T-helper 17 cell (primary cell): ENCODE results near the gene RPS17. TPM values are rescaled to one million over a fixed set of nuclear protein-coding genes. Genes with fewer than 3 reads are reported as not detected.
"Not testable (repeated sequence)": the region's sequence is repeated elsewhere in the genome, so short reads cannot be mapped to it uniquely, and the experiment has no call there.

Experiments used
- ATAC-seq: fragments of 150-1000 bp; cut with Tn5 transposase; 2 replicates; pipeline ENCODE4 v1.10.0; 2021; ENCODE audit warnings: mild to moderate bottlenecking, moderate library complexity
- DNase-seq, 3 donors: peaks; one replicate each; pipeline versions ENCODE4 v3.0.0 to v3.0.0-alpha.2; 2020 to 2021
- H3K9me3 ChIP-seq: one replicate; pipeline ENCODE4 v1.7.0; 2013; ENCODE audit warnings: low read length, mild to moderate bottlenecking; ENCODE audit not compliant: control insufficient read depth, poor library complexity, severe bottlenecking
- H3K27ac Mint-ChIP-seq: one replicate; pipeline ENCODE4 v1.8.0; 2022; ENCODE audit warnings: mild to moderate bottlenecking, moderate library complexity, mixed read lengths
- H3K27me3 Mint-ChIP-seq: one replicate; pipeline ENCODE4 v1.8.0; 2022; ENCODE audit warnings: mixed read lengths
- H3K36me3 Mint-ChIP-seq: one replicate; pipeline ENCODE4 v1.8.0; 2022; ENCODE audit warnings: low read depth, mixed read lengths
- H3K4me1 Mint-ChIP-seq: one replicate; pipeline ENCODE4 v1.8.0; 2022; ENCODE audit warnings: mild to moderate bottlenecking, mixed read lengths
- H3K4me3 Mint-ChIP-seq: one replicate; pipeline ENCODE4 v1.8.0; 2022; ENCODE audit warnings: mild to moderate bottlenecking, moderate library complexity, mixed read lengths
- total RNA-seq, 4 donors: library from RNA in 2 of 4; stranded (reverse) in 2 of 4; gene quantifications; one replicate each; pipeline ENCODE4 v1.2.3 and lab custom pipeline; 2022 to 2026

The RPS17 gene
- total RNA-seq, 2 donors from 2014 or later: 2,730 to 2,799 TPM

DNA sequence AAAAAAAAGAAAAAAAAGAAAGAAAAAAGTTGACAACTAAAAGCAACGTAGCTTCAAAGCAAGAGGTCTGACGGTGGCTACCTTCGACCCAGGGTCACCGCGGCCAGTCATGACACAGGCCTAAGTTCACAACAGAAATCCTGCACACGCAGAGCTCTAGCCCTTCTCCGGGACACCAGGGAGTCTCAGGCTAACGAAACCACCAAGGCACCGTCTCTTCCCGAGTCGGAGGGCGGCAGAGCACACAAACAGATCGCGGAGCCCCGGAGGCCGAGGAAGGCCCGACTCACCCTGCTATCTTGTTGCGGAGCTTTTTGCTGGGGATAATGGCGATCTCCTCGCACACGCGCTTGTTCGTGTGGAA lies 584 bp downstream of the RPS17 start:
- no peaks in the 10 kb centered on the region for H3K9me3 ChIP-seq
- Mint-ChIP-seq H3K27ac (peak overlapping the region; percentile 95), H3K4me3 (peak overlapping the region; percentile 94), H3K27me3 (no peaks in the 10 kb centered on the region), H3K36me3 (peaks cover 14% of the 10 kb centered on the region), H3K4me1 (peaks cover 26% of the 10 kb centered on the region)
- ATAC-seq (peak; percentile 6), DNase-seq (no peak)

DNA sequence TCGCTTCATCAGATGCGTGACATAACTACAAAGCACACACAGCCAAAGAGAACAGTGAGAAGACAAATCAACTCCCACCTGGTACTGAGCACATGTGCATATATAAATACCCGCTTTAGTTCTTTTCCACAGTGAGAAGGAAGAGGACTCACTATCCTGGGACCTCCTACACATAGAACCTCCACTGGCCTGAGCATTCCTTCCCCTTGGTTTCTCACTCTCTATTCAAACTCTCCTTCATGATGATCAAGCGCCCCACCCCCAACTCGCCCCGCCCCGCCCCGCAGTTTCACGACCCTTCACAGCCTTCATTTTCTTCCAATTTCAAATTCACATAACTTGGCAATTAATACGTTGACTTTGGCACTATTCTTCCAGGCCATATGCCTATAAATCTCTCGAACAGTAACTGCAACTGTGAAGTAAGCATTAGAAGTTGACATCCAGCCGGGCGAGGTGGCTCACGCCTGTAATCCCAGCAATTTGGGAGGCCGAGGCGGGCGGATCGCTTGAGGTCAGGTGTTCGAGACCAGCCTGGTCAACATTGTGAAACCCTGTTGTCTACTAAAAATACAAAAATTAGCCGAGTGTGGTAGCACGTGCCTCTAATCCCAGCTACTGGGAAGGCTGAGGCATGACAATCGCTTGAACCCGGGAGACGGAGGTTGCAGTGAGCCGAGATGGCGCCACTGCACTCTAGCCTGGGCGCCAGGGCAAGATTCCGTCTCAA lies 1.1 kb downstream of the RPS17 start:
- peaks cover 26% of the 10 kb centered on the region for H3K4me1 Mint-ChIP-seq
- peaks cover 14% of the 10 kb centered on the region for H3K36me3 Mint-ChIP-seq
- no peak for DNase-seq

DNA sequence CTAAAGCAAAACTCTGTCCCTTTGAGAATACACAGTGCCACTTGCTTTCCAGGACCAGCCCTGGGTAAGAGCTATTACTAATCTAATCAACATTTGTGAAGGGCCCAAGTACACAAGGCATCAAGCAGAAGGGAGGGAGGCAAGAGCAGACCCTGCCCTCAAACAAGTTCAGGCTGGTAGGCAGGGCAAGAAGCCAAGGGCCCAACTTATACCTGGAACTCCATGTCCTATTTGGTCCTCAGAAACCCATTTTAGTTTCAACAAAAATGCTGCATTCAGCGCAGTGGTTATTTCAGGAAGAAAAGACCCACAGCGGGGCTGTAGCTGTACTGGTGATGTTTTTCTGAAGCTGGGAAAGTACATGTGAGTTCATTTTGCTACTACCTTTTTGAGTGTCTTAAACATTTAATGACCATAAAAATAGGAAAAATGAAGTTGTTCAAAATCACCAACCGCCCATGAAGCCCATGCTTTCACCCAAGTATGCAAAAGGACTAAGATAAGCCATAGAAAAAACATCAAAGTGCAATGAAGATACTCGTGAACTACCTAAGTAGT lies 2.8 kb downstream of the RPS17 start:
- H3K4me3 Mint-ChIP-seq: peak overlapping the region; percentile 31
- H3K27ac Mint-ChIP-seq: peak overlapping the region; percentile 68
- DNase-seq (no peak), ATAC-seq (no peak)
- H3K9me3 ChIP-seq: no peaks in the 10 kb centered on the region
- H3K36me3 Mint-ChIP-seq: peaks cover 14% of the 10 kb centered on the region
- peaks cover 24% of the 10 kb centered on the region for H3K4me1 Mint-ChIP-seq
- no peaks in the 10 kb centered on the region for H3K27me3 Mint-ChIP-seq

More for the DNA sequence above, 1.1 kb downstream of the RPS17 start:
- ATAC-seq: no peak
- no peaks in the 10 kb centered on the region for H3K9me3 ChIP-seq
- H3K27ac Mint-ChIP-seq: peak overlapping the region; percentile 95
- H3K27me3 Mint-ChIP-seq: no peaks in the 10 kb centered on the region
- peak overlapping the region; percentile 94 for H3K4me3 Mint-ChIP-seq

DNA sequence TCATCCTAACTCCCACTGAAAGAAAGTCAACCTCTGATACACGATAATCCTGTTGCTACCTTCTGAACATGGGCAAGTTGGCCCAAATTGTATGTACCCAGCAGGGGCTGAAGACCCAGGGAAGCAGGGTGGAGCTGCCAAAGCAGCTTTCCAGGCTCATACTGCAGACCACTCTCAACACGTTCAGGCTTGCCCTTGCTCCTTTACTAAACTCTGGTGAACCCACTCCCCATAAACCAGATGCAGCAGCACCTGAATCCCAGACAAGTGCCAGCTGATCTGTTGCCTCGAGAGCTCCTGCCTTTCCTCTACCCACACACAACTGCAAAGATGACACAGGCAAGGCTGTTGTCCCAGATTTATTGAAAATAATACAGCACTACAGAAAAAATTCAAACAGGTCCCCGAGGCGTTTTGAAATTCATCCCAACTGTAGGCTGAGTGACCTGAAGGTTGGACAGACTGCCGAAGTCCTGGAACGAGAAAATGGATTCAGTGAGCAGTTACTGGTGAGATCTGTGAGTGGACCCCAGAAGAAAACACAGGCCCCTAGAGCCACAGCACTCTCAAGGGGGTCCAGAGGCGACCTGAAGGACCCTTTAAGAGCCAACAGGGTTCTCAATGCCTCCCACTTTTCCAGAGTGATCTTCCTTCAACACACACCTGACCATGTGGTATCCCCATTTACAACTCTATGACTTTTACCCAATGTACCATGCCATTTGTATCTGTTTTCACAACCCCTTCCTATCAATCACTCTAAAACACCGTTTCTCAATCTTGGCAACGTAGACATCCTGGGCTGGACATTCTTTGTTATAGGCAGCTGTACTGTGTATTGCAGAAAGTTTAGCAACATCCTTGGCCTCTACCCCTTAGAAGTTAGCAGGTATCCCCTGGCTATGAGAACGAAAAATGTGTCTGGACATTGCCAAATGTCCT lies 3.6 kb downstream of the RPS17 start:
- Mint-ChIP-seq H3K27me3 (no peaks in the 10 kb centered on the region), H3K27ac (peak overlapping the region; percentile 68), H3K4me1 (peaks cover 24% of the 10 kb centered on the region), H3K4me3 (peak overlapping the region; percentile 31), H3K36me3 (peaks cover 14% of the 10 kb centered on the region)
- ATAC-seq (no peak), DNase-seq (no peak)
- H3K9me3 ChIP-seq: no peaks in the 10 kb centered on the region

DNA sequence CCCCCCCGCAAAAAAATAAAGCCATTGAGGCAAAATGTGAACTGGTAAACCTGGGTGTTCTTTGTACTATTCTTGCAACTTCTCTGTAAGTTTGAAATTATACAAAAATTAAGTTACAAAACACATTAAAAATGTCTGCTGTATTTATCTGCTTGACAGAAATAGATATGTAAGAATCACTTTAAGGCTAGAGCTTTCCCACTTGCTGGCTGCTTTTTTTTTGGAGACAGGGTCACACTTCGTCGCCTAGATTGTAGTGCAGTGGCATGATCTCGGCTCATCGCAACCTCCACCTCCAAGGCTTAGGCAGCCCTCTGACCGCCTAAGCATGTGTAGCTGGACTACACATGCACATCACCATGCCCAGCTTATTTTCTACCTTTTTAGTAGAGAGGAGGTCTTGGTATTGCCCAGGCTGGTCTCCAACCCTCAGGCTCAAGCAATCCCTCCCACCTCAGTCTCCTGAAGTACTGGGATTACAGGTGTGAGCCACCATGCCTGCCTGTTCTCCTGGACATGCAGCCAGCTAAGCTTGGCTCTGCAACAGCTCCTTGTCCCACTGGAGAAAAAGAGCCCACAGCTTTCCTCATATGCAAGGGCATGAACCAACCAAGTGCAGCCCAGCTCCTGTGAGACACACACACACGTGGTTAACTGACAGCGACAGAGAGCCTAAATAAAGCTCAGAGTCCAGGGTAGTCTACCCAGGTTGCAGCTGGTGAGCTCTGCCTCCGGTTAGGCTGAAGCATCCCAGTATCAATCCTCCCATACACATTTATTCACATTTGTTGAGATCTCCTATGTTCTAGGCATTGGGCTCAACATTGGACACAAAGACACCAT lies 4.5 kb downstream of the RPS17 start:
- no peak for ATAC-seq

DNA sequence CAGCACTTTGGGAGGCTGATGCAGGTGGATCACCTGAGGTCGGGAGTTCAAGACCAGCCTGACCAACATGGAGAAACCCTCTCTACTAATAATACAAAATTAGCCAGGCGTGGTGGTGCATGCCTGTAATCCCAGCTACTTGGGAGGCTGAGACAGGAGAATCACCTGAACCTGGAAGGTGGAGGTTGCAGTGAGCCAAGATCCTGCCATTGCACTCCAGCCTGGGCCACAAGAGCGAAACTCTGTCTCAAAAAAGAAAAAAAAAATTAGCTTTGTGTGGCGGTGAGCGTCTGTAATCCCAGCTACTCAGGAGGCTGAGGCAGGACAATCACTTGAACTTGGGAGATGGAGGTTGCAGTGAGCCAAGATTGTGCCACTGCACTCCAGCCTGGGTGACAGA lies 5.1 kb downstream of the RPS17 start:
- H3K9me3 ChIP-seq, H3K4me3 Mint-ChIP-seq, ATAC-seq, DNase-seq, H3K27ac Mint-ChIP-seq, H3K27me3 Mint-ChIP-seq: not testable (repeated sequence)
- Mint-ChIP-seq H3K36me3 (peaks cover 14% of the 10 kb centered on the region), H3K4me1 (peaks cover 27% of the 10 kb centered on the region)

More for the DNA sequence above, 4.5 kb downstream of the RPS17 start:
- Mint-ChIP-seq H3K27me3 (no peaks in the 10 kb centered on the region), H3K4me3 (no peak overlapping the region), H3K27ac (peak overlapping the region; percentile 68), H3K36me3 (peaks cover 14% of the 10 kb centered on the region), H3K4me1 (peaks cover 24% of the 10 kb centered on the region)
- H3K9me3 ChIP-seq: no peaks in the 10 kb centered on the region
- no peak for DNase-seq

DNA sequence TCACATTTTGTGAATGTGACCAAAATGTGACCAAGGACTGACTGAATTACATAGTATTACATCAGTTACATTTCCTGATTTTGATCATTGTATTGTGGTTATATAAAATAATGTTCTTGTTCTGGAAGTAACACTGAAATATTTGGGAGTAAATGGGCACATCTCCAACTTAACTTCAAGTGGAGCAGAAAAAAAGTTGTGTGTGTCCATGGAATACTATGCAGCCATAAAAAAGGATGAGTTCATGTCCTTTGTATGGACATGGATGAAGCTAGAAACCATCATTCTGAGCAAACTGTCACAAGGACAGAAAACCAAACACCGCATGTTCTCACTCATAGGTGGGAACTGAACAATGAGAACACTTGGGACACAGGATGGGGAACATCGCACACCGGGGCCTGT lies 5.8 kb downstream of the RPS17 start:
- not testable (repeated sequence) for DNase-seq, H3K9me3 ChIP-seq, ATAC-seq, H3K4me3 Mint-ChIP-seq, H3K27me3 Mint-ChIP-seq
- H3K27ac Mint-ChIP-seq: peak overlapping the region; percentile 2
- peaks cover 14% of the 10 kb centered on the region for H3K36me3 Mint-ChIP-seq
- peaks cover 27% of the 10 kb centered on the region for H3K4me1 Mint-ChIP-seq

DNA sequence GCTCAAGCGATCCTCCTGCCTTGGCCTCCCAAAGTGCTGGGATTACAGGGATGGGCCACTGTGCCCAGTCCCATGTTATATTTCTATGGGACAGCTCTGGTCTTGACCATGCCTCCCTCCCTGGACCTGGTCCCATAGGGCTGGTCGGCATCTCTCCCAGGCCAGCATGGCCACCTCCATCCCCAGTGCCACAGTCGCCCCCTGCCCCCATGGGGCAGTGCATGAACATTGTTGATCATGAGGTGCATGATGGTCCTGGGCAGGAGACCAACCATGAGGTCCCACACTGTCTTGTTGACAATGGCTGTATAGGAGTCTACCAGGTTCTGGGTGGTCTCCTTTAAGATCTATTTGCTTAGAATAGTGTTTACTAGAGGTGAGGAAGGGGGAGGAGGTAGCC lies 6.5 kb downstream of the RPS17 start:
- Mint-ChIP-seq H3K36me3 (peaks cover 12% of the 10 kb centered on the region), H3K27me3 (no peaks in the 10 kb centered on the region), H3K4me3 (no peak overlapping the region), H3K4me1 (peaks cover 21% of the 10 kb centered on the region), H3K27ac (no peak overlapping the region)
- DNase-seq: no peak
- no peaks in the 10 kb centered on the region for H3K9me3 ChIP-seq
- ATAC-seq: no peak

DNA sequence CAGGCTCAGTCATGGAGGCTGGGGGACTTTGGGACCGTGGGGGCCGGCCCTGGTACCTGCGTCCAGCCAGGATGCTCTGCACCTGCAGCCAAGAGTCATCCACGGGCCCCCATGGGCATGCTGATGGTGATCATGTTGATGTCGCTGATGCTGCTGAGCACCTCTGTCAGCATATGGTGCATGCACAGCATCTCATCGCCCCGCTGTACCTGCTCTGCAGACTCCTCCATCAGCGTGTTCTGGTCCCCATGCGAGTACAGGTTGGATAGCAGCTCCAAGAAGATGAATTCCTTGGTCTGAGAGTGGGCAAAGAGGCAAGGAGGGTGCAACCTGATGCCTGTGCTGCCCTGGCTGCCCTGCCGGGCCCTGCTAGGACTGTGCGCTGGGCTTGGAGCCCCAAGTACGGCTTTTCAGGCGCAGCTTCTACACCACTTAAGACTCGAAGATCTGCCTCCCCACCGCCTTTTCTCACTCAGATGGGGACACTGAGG lies 7.2 kb downstream of the RPS17 start:
- Mint-ChIP-seq H3K27me3 (no peaks in the 10 kb centered on the region), H3K36me3 (peaks cover 11% of the 10 kb centered on the region), H3K4me3 (no peak overlapping the region), H3K27ac (no peak overlapping the region), H3K4me1 (peaks cover 19% of the 10 kb centered on the region)
- H3K9me3 ChIP-seq: no peaks in the 10 kb centered on the region
- ATAC-seq: no peak
- DNase-seq: no peak

DNA sequence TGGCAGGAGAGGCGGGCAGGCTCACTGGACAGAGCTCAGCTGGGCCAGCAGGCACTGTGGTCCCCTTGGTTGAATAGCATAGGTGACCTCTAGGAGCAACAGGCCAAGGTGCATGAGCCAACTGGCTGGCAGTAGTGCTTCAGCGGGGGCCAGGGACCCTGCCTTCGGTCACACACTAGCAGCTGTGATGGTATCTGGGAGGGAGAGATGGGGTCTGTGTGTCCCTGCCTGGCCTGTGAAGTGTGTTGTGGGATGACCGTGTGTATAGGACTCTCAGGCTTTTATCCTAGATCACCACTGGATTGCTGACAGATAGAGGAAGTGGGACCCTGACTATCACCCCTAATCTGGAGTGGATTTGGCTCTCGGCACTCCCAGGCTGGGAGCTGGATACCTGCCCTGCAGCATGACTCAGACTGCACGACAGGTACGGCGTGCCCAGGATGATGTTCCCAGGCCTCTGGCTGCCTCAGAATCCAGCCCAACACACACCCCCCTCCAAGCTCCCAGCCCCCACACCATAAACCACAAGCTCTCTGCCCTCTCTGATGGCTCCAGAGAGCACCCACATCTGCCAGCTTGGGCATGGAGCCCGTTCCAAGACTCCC lies 7.8 kb downstream of the RPS17 start:
- no peak overlapping the region for H3K27ac Mint-ChIP-seq
- H3K27me3 Mint-ChIP-seq: no peaks in the 10 kb centered on the region
- H3K9me3 ChIP-seq: no peaks in the 10 kb centered on the region
- no peak overlapping the region for H3K4me3 Mint-ChIP-seq
- ATAC-seq (no peak), DNase-seq (no peak)
- H3K36me3 Mint-ChIP-seq: peaks cover 8% of the 10 kb centered on the region
- peaks cover 16% of the 10 kb centered on the region for H3K4me1 Mint-ChIP-seq

DNA sequence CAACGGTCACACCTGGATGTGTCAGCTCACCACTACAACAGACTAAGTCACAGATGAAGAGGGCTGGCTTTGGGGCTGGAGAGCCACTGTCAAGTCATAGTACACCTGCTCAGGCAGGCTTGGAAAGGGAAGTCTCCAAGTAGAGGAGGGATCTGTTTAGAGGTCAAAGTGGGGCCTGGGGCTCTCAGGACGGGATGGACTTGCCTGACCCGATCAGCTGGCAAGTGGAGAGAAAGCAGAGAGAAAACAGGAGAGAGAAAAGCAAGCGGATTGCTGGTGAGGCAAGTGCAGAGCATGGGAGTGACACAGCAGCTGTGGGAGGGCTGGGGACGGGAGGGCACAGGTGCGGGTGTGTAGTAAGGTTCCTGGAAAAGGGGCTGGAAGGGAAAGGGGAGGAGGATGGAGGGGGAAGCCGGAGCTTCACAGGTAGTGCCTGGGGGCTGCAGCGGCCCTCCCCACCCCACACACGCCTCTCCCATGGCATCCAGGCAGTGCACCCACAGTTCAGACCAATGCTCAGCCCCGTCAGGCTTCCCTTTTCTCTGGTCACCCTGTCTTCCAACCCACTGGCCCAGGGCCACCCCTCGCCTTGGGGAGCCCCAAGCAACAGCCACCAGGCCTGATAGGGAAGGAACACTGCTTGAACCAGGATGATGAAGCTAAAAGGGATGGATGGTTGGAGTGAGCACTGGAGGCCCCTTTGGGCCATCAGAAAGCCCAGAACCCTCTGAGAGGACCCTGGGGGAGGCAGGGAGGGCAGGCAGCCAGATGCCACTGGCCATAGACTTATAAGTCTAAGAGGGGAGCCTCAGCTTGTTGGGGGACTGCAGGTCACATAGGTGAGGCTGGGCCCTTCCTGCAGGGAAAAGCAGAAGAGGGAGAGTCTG lies 8.5 kb downstream of the RPS17 start:
- Mint-ChIP-seq H3K4me1 (peaks cover 12% of the 10 kb centered on the region), H3K27ac (peak overlapping the region; percentile 53)

More for the DNA sequence above, 8.5 kb downstream of the RPS17 start:
- H3K36me3 Mint-ChIP-seq: peaks cover 3% of the 10 kb centered on the region
- ATAC-seq (no peak), DNase-seq (no peak)
- no peaks in the 10 kb centered on the region for H3K9me3 ChIP-seq
- no peaks in the 10 kb centered on the region for H3K27me3 Mint-ChIP-seq
- no peak overlapping the region for H3K4me3 Mint-ChIP-seq
